Globus pallidus (tissue), 1 donor: ENCODE results near the gene ETV1.
"Not testable (repeated sequence)": the region's sequence is repeated elsewhere in the genome, so short reads cannot be mapped to it uniquely, and the experiment has no call there.

Experiments used
- DNase-seq: peaks from one replicate; pipeline ENCODE4 v3.0.0-alpha.2; 2015; ENCODE audit warnings: low spot score

Gene ETV1

DNA sequence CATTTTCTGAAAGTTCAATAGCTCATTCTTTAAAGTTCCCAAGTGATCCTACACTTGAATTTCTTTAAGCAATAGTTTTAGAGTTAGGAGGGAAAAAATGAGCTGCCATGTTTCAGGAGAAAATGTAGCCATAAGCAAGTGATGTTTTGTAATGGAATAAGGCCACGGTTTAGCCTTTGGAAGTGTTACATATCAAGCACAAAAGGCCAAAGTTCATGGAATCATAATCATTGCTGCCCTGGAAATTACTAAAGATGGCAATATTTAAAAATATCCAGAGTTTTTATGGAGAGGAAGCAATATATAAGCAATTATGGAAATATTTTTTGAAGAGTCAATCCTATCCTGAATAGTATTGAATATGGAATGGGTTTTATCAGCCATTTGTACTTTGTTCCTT is 68.4 kb downstream of the ETV1 start:
- no peak for DNase-seq

DNA sequence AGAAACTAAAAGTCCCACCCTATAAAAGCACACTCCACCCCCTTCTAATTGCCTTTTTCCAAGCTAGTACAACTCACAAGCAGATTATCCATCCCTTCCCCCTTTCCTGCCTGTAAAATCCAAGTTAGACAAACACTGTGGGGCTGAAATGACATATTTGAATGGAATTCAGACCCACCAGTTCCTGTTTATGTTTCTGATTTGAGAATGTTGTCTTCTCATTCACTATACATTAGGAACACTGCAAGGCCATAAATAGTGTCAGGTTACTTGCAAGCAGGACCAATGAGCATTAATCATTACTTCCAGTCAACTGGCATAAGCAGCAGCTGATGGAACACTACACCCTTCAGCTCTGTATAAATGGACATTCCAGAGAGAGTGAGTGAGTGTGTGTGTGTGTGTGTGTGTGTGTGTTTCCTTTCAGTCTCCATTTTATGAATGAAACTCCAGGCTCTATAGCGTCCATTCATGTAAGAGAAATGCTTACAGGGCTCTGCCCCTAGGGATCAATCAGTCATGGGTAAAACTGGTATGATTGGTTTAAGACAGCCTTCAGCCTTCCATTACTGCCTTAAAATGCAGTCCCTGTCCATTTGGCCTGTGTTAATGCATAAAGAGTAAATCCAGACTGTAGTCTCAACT is 69.3 kb downstream of the ETV1 start:
- no peak for DNase-seq

DNA sequence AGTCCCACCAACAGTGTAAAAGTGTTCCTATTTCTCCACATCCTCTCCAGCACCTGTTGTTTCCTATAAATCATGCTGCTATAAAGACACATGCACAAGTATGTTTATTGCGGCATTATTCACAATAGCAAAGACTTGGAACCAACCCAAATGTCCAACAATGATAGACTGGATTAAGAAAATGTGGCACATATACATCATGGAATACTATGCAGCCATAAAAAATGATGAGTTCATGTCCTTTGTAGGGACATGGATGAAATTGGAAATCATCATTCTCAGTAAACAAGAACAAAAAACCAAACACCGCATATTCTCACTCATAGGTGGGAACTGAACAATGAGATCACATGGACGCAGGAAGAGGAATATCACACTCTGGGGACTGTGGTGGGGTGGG is 71.1 kb downstream of the ETV1 start:
- DNase-seq = not testable (repeated sequence)

DNA sequence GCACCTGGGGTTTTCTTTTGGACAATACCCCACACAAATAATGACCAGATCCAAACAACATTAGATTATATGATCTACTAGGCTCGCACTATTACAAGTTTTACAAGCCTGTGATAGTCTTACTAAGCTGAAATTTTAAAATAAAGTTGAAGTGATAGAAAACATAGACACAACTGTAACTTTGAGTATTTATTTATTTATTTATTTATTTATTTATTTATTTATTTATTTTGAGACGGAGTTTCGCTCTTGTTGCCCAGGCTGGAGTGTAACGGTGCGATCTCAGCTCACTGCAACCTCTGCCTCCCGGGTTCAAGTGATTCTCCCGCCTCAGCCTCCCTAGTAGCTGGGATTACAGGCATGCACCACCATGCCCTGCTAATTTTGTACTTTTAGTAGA is 72.4 kb downstream of the ETV1 start:
- not testable (repeated sequence) for DNase-seq

DNA sequence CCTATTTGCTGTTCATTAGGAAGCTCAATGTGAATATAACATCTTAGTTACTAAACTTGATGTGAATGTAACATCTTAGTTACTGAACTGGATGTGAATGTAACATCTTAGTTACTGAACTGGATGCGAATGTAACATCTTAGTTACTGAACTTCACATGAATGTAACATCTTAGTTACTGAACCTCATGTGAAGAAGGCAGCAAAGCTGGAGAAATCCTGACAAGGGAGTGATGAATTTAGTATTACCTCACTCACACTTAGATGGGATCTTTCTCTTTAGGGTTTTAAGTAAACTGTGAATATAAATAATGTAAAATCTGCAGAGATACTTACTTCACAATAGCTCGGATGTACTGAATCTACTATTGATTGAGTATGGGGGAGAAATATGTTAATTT is 73.6 kb downstream of the ETV1 start:
- no peak for DNase-seq

DNA sequence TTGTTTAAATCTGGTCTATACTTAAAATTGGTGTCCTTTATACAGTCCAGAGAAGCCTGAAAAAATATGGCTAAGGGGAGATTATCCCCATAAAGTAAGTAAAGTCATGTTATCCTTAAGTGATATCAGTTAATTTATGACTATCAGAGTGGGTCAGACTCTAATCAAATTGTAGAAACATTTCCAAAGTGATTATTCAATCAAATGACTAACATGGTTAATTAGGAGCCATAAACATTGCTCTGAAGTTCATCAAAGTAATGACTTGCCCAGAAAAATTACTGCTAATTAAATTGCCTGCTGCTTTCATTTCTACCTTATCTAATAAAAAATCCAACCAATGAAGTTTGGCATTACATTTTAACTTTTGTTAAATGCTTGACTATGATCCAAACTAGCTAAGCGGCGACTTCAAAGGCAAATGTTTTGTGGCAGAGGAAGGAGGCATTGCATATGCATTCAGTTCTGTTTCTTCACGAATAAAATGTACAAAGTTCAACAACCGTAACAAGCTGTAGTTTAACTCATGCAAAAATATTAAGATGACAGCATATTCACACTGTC is 76.7 kb downstream of the ETV1 start:
- no peak for DNase-seq

DNA sequence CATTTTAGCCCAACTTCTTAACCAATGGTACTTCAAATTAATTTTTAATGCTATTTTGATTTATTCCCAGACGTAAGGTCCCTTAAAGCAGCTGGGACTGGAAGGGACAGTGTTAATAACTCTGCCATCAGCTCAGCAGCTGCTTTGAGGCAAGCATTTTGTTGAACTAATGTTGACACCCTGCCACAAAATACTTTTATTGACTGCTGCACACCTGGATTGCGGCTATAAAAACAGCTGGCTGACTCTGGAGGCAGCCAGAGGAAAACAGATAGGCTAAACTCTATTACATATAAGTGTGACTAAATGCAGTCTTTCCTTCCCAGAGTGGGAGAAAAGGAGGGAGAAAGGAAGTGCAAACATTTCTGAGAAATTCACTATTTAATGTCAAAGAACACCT is 77.6 kb downstream of the ETV1 start:
- no peak for DNase-seq

DNA sequence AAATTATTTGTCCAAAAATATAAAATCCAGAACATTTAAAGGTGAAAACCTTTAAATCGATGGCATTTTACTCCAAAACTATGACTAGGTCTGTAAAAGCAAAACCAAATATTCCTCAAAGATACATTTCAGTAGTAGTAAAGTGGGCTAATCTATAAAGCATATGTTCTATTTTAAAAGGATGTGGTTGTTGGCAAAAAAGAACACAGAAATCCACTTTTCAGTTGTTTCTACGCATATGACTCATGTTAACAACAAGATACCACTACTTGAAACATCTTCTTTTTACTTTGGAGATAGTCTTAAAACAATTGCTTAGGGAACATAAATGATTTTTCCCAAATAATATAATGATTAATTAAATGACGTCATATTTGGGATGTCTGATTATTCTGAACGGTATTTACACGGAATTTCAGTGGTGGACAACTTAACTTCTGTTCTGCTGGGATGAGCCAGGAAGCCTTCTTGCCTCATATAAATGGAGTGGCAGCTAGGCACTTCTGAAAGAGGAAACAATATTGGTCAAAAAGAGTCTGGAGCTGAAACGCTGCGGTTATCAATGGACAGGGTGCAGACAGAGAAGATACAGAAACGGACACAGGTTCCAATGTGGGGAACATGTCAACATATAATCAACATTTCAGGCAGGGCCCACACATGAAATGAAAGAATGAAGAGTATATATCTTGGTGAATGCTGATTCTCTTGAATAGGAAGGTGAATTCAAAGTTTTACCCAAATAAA is 78.5 kb downstream of the ETV1 start:
- DNase-seq = no peak

DNA sequence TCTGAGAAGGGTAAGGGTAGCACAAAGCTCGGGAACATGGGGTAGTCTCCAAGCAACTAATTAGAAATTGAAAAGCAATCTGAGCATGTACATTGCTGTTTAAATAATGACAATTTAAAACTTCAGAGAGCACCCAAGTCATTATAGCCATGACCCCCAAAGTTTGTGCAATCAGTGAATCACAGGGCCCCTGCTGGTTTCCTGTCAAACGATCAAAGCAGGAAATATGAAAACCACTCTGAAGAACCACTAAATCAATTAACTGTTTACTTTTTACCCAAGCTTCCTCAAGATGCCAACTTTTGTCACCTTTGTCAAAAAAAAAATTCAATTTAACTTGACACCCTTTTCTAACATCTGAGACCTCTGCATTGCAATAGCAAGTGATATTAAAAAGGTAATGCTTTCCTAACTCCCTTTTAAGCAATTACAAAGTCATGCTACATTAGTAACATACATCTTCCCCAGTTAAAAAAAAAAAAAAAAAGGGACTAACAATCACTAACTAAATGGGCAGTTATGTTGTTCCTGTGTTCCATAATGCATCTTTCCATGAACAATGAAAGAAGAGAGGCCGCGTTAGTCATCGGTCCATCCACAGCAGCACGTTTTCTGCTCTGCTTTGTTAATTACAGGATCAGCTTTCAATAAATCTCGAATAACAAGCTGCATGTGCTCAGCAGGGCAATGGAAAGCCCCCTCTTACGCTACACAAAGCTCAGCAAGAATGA is 80.6 kb downstream of the ETV1 start:
- no peak for DNase-seq

DNA sequence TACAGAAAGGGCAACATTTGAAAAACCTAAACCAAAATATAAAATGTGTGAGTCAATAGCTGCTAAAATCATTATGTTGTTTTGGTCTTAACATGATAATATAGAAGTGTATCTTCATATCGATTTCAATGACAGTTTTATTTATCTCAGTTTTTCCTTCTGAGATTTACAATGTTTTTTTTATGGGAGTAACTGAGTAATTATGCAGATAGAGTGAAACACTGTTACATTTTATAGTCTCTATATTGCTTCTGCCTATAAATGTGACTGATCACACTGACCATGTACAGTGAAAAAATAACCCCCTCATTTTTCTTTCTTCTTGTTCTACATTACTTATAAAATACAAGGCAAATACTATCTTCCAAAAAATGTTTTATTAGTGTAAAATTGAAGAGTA is 81.6 kb downstream of the ETV1 start:
- no peak for DNase-seq

DNA sequence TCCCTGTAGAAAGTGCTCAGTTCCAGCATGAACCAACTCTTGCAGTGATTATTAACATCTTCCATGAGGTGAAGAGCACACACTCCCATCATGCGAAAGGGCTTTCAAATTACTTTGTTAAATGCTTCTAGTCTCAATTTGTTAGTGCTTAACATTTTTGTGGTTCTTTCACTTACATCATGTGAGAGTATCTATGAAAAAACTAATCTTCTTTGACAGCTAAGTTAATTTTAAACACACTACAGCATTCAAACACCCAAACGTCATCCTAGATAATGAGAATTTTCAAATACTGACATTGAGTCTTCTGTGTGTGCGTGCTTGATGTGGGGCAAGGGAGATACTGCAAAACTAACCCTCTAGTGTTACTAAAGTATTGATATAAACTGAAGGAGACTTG is 84.8 kb downstream of the ETV1 start:
- DNase-seq = no peak

DNA sequence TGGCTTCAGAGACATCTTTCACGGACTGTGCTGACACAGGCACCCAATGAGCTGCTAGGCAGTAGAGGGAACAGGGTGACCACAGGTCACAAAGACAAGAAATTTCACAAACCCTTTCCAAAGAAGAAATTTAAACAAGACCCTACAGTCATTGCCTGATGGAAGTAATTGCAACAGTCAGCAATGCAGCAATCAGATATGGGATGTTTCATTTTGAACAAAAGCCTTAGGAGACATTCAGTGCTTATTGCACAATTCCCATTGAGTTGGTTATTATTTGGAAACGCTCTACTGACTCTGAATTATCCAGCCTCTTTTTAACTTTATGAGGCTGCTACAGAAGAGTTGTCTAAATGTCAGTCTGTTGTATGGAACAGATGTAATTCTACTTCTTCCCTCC is 85.5 kb downstream of the ETV1 start:
- DNase-seq = no peak

DNA sequence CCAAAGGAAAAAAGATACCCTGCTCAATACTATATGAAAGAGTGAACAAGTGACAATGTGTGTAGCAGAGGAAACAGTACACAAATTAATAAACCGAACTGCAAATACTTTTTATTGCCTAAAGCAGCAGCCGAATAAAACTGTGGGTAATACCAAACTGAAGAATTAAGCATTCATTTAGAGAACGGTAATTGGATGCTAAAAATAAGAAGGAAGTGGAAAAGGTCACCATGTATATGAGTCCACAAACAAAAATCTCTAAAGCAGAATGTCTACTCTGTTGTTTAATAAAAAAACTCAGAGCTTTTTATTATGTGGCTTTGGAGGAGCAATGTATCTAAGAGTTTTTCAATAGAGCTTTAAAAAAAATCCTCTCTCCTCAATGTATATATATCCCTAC is 87.9 kb downstream of the ETV1 start:
- no peak for DNase-seq

DNA sequence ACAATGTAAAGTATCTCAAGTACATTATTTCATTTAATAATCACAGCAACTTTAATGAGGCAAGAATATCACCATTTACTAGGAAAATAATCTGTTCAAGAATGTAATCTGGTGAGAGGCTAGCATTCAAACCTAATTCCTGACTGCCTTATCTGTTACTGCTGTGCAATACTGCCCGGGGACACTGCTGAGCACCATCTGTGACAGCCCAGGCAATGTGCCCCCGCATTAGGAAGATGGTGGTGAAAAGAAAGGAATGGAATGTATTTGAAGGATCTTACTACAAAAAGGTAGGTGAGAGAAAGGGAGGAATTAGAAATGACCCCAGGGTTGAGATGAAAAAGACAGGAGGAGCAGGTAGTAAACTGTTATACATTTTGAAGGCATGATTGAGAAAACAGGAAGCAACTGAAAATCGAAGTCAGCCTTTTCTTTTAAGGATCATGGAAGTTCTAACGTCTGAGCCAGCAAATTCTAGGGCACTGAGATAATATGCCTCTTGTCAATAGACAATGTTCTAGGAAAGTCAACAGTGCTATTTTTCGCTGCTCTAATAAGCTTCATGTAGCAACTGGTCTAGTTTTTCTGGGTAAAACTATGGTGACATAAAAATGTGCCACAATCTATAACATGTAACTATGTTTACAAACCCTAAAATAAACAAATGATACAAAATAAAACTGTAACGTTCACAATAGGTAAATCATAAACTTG is 90.4 kb downstream of the ETV1 start:
- no peak for DNase-seq

DNA sequence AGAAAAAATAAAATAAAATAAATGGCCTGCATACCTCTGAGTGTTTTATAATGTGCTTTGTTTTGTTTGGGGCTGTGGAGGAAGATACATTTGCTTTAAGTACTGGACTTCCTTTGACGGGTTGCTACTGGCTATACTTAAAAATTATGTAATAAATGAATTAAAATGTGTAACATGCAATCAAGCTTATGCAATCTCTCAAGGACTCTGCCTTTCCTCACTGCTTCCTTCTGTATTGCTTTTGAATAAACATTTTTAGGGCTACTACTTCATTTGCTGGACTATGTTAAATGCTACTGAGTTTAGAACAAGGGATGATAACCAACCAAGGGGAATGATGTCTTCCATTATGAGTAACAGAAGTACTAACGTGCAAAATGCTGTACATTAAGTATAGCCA is 91.6 kb downstream of the ETV1 start:
- DNase-seq = no peak

DNA sequence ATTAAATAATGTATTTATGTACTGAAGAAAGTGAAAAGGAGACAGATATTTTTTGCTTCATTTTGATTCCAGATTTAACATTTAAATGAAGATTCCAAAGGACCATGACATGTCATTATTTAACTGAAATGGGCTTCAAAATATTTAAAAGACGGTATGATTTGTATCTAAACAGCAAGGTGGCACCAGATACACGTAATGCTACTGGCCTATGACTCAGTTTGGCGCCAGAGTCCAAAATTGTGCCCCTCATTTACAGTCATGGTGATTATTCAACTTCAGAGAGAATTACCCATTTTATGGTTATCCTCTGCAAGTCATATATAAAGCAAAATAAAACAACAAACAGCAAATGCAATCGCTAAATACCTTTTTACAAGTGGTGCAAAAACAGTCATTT is 94.5 kb downstream of the ETV1 start:
- no peak for DNase-seq

DNA sequence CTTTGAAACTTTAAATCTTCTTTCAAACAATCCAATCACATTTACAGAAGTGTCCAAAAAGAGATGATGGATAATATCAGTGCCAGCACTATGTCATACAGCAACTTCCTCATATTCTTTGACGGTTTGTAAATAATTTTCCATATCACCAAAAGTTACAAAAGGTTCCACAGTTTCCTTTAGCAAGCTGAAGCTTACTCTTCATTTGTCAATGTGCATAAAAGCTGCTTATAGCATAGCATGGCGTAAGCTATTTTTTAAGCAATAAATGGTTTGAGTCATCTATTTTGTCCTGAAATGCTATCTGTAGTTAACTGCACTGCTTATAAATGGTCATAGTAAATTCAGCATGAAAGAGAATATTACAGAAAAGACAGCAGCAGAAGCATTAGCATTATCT is 95.1 kb downstream of the ETV1 start:
- DNase-seq = no peak

DNA sequence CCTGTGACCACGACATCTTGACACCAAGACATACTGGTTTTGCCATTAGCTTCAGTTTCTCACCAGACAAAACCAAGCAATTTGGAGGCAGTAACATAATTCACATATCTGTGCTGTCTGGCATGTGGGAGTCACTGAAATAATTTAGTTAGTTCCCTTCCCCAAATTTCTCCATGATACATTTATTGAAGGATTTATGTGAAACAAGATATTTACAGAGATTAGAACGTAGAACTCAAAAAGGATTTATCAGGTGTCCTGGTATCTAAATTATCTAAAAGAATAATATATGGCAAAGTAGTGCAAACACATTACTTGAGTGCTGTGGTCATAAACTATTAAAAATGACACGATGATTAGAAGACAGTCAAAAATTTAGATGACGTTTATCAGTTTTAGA is 98.7 kb downstream of the ETV1 start:
- no peak for DNase-seq

DNA sequence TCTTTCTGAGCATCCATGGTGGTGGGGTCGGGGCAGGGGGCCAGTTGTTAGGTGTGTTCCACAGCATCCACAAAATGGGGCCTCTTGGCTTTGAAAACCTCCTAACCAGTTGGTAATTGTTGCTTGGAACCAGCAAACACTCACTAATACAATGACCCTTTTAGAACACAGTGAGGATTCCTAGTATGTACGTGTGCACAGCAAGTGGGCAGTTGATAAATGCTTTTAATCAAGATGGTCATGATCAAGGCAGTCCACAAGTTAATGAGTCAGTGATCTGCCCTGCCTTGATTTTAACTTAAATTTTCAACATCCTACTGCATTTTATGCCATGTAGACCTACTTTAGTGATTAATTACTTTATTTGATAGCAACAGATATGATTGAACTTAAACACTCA is 103.1 kb downstream of the ETV1 start:
- no peak for DNase-seq

DNA sequence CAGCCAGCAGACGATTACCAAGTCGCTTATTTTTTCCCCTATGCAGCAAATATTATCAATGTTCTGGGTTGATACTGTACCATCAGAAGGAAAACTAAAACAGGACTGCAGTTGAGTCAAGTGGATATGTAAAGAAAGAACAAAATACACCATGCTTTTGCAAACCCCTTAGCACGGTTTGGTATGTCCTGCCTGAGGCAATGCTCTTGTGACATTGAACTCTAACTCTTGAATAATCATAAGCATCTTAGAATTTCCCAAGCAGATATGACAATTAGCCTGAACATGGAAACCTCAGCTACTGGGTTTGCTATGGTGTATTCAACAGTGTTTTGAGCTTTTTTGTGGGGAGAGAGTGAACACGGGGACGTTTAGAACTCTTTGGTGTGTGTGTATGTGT is 107.4 kb downstream of the ETV1 start:
- no peak for DNase-seq

DNA sequence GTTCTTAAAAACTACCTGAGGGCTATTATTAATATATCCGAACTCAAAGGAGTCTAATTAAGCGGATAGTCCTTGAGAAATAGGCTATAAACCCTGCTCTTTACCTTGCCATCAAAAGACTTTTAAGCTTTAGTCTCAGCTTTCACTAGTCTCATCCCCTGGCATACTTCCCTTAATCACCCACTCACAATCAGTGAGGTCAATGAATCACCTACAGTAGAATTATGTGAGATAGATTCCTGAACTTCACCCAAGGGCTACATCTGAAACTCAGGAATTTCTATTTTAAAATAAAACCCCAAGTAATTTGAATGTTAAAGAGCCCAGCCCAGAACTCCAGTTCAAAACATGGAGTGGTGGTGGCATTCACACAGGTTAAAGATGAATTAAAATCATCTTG is 108.7 kb downstream of the ETV1 start:
- no peak for DNase-seq

DNA sequence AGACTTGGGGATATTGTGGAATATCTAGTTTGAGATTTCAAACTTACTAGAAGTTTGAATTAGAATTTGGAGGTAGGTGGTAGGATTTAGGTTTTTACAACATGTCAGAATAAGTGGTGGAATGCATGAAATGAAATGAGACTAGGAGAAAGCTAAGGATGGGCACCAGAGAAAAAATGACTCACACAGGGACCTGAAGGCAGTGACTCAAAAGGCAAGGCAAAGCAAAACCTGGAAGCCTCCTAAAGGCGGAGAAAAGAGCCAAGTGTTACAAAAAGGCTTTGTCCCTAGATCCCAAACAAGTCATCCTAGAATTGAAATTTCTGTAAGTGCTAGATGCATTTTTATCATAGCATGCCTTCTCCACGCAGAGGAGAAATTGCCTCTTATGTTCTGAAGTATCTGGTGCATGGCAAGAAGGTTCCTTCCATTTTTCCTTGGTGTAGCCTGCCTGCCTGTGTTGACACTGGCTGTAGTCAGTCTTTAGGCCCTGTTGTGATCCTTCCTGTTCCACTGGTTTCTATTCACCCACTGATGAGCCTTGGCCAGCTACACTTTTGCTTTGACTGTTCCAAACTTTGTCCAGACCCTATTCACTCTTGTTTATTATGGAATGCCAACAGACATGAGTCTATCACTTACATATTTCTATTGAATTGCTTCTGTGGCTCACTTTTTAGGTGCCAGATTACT is 109.3 kb downstream of the ETV1 start:
- DNase-seq = no peak
